A673 (cell line): ENCODE data around the gene IL18. TPM values are rescaled to one million over a fixed set of nuclear protein-coding genes. Genes with fewer than 3 reads are reported as not detected.
A peak's percentile ranks its signal among the peaks of the same experiment; 100 is the strongest.

ENCODE experiments used
- Bru-seq: library from RNA; stranded (reverse); fragments of 400-500 nt; gene quantifications from one replicate; lab custom pipeline; 2021; lab: Mats Ljungman, UMichigan
- BruChase-seq, 2 experiments: library from RNA; stranded (reverse); fragments of 400-500 nt; gene quantifications; one replicate each; lab custom pipeline; 2021; lab: Mats Ljungman, UMichigan
- BruUV-seq: library from RNA; stranded (reverse); fragments of 400-500 nt; replicated peaks from 2 replicates; lab custom pipeline; 2021; lab: Mats Ljungman, UMichigan
- CTCF ChIA-PET: fragments of 300-600 bp; sonication (Branson Sonifier 250); formaldehyde crosslinking; loops from one replicate; lab custom pipeline; 2022; ENCODE audit warnings: antibody characterized with exemption; lab: Charles Lee
- POLR2A ChIA-PET: fragments of 300-600 bp; sonication (Branson Sonifier 250); formaldehyde crosslinking; loops from one replicate; lab custom pipeline; 2022; ENCODE audit warnings: antibody characterized with exemption; ENCODE audit not compliant: low non-redundant PET; lab: Charles Lee
- DNase-seq: peaks from one replicate; pipeline ENCODE4 v3.0.0-alpha.2; 2015; ENCODE audit warnings: low spot score
- H3K27ac ChIP-seq: fragments of 200-600 bp; sonication (generic); 2 replicates; pipeline ENCODE4 v1.5.1; 2016; ENCODE audit warnings: mixed run types, low read depth, mild to moderate bottlenecking, mixed read lengths, antibody characterized with exemption, low read length; ENCODE audit not compliant: poor library complexity, severe bottlenecking
- H3K27me3 ChIP-seq: fragments of 200-600 bp; sonication (generic); replicated peaks from 2 replicates; pipeline ENCODE4 v1.6.1; 2017; ENCODE audit warnings: mixed run types, low read depth, mild to moderate bottlenecking, mixed read lengths, antibody characterized with exemption, low read length; ENCODE audit not compliant: insufficient read depth, poor library complexity
- H3K36me3 ChIP-seq: fragments of 200-600 bp; sonication (generic); 2 replicates; pipeline ENCODE4 v1.6.1; 2016; ENCODE audit warnings: mixed run types, mild to moderate bottlenecking, mixed read lengths, antibody characterized with exemption, low read length; ENCODE audit not compliant: insufficient read depth, poor library complexity, severe bottlenecking
- H3K4me1 ChIP-seq: fragments of 200-600 bp; sonication (generic); 2 replicates; pipeline ENCODE4 v1.6.1; 2017; ENCODE audit warnings: mixed run types, mild to moderate bottlenecking, mixed read lengths, antibody characterized with exemption, low read length; ENCODE audit not compliant: insufficient read depth, poor library complexity, severe bottlenecking
- H3K4me3 ChIP-seq: fragments of 200-600 bp; sonication (generic); 2 replicates; pipeline ENCODE4 v1.5.1; 2016; ENCODE audit warnings: low read depth, mixed run types, mild to moderate bottlenecking, mixed read lengths, low read length; ENCODE audit not compliant: poor library complexity, severe bottlenecking
- H3K9me3 ChIP-seq: fragments of 200-600 bp; sonication (generic); 2 replicates; pipeline ENCODE4 v1.6.1; 2016; ENCODE audit warnings: mixed run types, low read depth, mild to moderate bottlenecking, mixed read lengths, antibody characterized with exemption, low read length; ENCODE audit not compliant: poor library complexity, severe bottlenecking
- EZH2 ChIP-seq: fragments of 200-600 bp; sonication (generic); IDR thresholded peaks from 2 replicates; pipeline ENCODE4 v1.6.1; 2017; ENCODE audit warnings: borderline replicate concordance, low read depth, mild to moderate bottlenecking, mixed read lengths, antibody characterized with exemption, low read length; ENCODE audit not compliant: poor library complexity, severe bottlenecking
- intact Hi-C: fragments of 100-400 bp; cut with micrococcal nuclease; formaldehyde crosslinking; loops from one replicate; pipeline ENCODE4 v1.10.0; 2022; ENCODE audit not compliant: unreplicated experiment
- long read RNA-seq: library from polyadenylated mRNA; stranded (forward); transcript quantifications from one replicate; pipeline ENCODE4 v2.0.0, GENCODE V29; 2022
- total RNA-seq: library from RNA; stranded (reverse); gene quantifications from 2 replicates; pipeline ENCODE4 v1.2.3, GENCODE V29; 2021
- TF ChIP-seq, protein P1 (sequence below): fragments of 300-800, 200-600 bp; sonication (generic); conservative IDR thresholded peaks from 2 replicates; pipeline ENCODE4 v1.5.1; 2017; ENCODE audit warnings: low read depth, mild to moderate bottlenecking, antibody characterized with exemption, low read length, moderate library complexity, mixed read lengths

The IL18 gene
- total RNA-seq (not detected in 2 replicates), Bru-seq, nascent RNA (percentile 10 among the genes with signal in this experiment), BruChase-seq, experiment 1, labeled RNA remaining after a 2-hour chase (not detected), BruChase-seq, experiment 2, labeled RNA remaining after a 6-hour chase (not detected)
- long read RNA-seq: 0 reads

DNA sequence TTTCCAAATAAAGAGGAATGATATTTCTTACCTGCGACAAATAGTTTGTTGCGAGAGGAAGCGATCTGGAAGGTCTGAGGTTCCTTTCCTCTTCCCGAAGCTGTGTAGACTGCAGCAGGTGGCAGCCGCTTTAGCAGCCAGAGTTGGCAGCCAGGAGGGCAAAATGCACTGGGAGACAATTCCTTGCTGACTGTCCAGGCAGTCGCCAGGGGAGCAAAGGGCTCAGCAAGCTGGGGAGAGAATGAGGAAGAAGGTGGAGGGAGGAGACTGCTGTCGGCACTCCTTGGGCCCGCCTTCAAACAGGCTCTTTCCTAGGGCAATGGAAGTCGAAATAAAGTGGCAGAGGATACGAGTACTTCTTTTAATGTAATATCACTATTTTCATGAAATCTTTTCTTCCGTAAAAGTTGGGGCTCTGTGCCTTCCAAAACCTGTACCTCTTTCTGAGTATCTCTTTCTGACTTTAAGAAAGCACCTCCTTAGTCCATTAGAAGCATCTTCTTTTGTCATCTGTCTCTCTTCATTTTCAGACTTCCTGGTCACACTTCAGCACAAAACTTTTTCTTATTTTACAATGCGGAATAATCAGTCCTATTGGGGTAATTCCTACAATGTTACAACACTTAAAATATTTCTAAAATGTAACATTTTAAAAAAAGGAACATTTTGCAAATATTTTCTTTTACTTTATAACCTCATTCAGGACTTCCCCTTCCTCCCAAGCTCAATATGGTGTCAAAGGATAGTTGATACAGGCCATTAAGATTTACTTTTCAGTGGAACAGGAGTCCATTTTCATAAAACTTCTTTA, at the start of gene IL18:
Gene IL18 (minus strand): TSS at position 220 of the 811 bp plus-strand sequence. CDS start 9,041 bp downstream, outside the sequence.
- H3K4me1 ChIP-seq: no peaks in the 10 kb centered on the region
- ChIA-PET CTCF (no interaction called here), POLR2A (no interaction called here)
- no peaks in the 10 kb centered on the region for H3K9me3 ChIP-seq
- no peaks in the 10 kb centered on the region for H3K36me3 ChIP-seq
- no TSS peak for BruUV-seq
- DNase-seq: no peak
- intact Hi-C loops: no loop called here
- no peak within 1 kb of the TSS for H3K27ac ChIP-seq
- no peak within 1 kb of the TSS for H3K4me3 ChIP-seq
- TF ChIP-seq, protein P1, sequence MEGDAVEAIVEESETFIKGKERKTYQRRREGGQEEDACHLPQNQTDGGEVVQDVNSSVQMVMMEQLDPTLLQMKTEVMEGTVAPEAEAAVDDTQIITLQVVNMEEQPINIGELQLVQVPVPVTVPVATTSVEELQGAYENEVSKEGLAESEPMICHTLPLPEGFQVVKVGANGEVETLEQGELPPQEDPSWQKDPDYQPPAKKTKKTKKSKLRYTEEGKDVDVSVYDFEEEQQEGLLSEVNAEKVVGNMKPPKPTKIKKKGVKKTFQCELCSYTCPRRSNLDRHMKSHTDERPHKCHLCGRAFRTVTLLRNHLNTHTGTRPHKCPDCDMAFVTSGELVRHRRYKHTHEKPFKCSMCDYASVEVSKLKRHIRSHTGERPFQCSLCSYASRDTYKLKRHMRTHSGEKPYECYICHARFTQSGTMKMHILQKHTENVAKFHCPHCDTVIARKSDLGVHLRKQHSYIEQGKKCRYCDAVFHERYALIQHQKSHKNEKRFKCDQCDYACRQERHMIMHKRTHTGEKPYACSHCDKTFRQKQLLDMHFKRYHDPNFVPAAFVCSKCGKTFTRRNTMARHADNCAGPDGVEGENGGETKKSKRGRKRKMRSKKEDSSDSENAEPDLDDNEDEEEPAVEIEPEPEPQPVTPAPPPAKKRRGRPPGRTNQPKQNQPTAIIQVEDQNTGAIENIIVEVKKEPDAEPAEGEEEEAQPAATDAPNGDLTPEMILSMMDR: no peak
- TF ChIP-seq EZH2: no peak
- H3K27me3 ChIP-seq: no peaks in the 10 kb centered on the region

DNA sequence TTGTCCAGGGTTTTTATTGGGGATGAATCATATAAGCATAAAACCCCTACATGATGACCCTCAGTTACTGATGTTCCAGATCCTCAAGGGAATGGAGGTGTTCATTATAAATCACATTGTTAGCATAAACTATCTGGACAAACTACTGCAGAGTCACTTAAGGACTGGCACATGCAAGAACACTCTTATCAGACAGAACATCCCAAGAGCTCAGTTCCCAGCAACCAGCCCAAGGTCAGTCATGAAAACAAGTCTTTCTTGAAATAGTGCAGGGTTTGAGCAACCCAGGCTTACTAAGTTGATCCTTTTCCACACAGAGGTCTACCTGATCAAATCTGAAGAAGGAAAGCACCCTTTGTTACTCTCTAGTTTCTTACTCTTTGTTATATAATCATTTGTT, 48.8 kb upstream of the IL18 start:
- Histone ChIP-seq H3K4me1 (no peaks in the 10 kb centered on the region), H3K27ac (no peak overlapping the region), H3K9me3 (no peaks in the 10 kb centered on the region), H3K4me3 (no peak overlapping the region), H3K27me3 (no peaks in the 10 kb centered on the region), H3K36me3 (no peaks in the 10 kb centered on the region)
- no TSS peak for BruUV-seq
- POLR2A ChIA-PET: no interaction called here
- CTCF ChIA-PET: no interaction called here
- DNase-seq: no peak
- TF ChIP-seq EZH2: no peak
- TF ChIP-seq, protein P1: no peak
- intact Hi-C loops: no loop called here

DNA sequence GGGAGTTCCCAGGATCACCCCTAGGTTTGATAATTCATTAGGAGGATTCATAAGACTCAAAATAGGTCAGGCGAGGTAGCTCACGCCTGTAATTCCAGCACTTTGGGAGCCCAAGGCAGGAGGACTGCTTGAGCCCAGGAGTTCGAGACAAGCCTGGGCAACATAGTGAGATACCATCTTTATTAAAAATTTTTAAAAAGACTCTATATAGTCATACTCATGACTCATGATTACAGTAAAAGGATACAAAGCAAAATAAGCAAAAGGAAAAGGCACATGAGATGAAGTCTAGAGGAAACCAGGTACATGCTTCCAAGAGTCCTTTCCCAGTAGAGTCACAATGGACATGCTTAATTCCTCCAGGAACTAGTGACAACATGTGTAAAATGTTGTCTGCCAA, 48.4 kb upstream of the IL18 start:
- no peak for TF ChIP-seq EZH2
- TF ChIP-seq, protein P1: no peak
- POLR2A ChIA-PET: no interaction called here
- BruUV-seq: no TSS peak
- CTCF ChIA-PET: no interaction called here
- Histone ChIP-seq H3K36me3 (no peaks in the 10 kb centered on the region), H3K9me3 (no peaks in the 10 kb centered on the region), H3K27ac (no peak overlapping the region), H3K27me3 (no peaks in the 10 kb centered on the region), H3K4me1 (no peaks in the 10 kb centered on the region), H3K4me3 (no peak overlapping the region)
- DNase-seq: no peak
- intact Hi-C loops: no loop called here
